Activated CD4-positive, alpha-beta memory T cell treated with anti-CD3 and anti-CD28 coated beads, Interleukin-2, amount 10 ng/mL, durations not matched to agents 7 days and 5 days (primary cell): Measurements from ENCODE around the gene TLCD1. TPM values are rescaled to one million over a fixed set of nuclear protein-coding genes. Genes with fewer than 3 reads are reported as not detected.
A peak's percentile ranks its signal among the peaks of the same experiment; 100 is the strongest.

Experiments
- CTCF ChIA-PET: fragments of 350-600 bp; sonication (Branson Sonifier 250); formaldehyde crosslinking; loops from one replicate; lab custom pipeline; 2021; ENCODE audit warnings: antibody characterized with exemption, inconsistent platforms; lab: Charles Lee
- POLR2A ChIA-PET: fragments of 350-600 bp; sonication (Branson Sonifier 250); formaldehyde crosslinking; loops from one replicate; lab custom pipeline; 2021; ENCODE audit warnings: antibody characterized with exemption; lab: Charles Lee
- DNase-seq: peaks from one replicate; pipeline ENCODE4 v3.0.0-alpha.2; 2020
- H3K27ac Mint-ChIP-seq: one replicate; pipeline ENCODE4 v1.8.0; 2021; ENCODE audit warnings: mild to moderate bottlenecking, mixed read lengths
- H3K27me3 Mint-ChIP-seq: one replicate; pipeline ENCODE4 v1.8.0; 2021; ENCODE audit warnings: mixed read lengths
- H3K36me3 Mint-ChIP-seq: one replicate; pipeline ENCODE4 v1.8.0; 2021; ENCODE audit warnings: low read depth, mixed read lengths
- H3K4me1 Mint-ChIP-seq: one replicate; pipeline ENCODE4 v1.8.0; 2021; ENCODE audit warnings: mixed read lengths
- H3K4me3 Mint-ChIP-seq: one replicate; pipeline ENCODE4 v1.8.0; 2021; ENCODE audit warnings: mild to moderate bottlenecking, mixed read lengths
- H3K9me3 Mint-ChIP-seq: one replicate; pipeline ENCODE4 v1.8.0; 2021; ENCODE audit warnings: mixed read lengths
- total RNA-seq, 2 experiments: library from RNA; stranded (reverse); gene quantifications; one replicate each; pipeline ENCODE4 v1.2.3, GENCODE V29; 2021

Gene TLCD1
- total RNA-seq, 2 experiments from 2014 or later = 1.4 to 2.3 TPM

GRCh38 chr17:28716740-28717577, 9.1 kb downstream of the TLCD1 start:
- Mint-ChIP-seq H3K4me3 (peak overlapping the region; percentile 21), H3K9me3 (no peaks in the 10 kb centered on the region), H3K27me3 (peaks cover 28% of the 10 kb centered on the region), H3K4me1 (peaks cover 40% of the 10 kb centered on the region), H3K36me3 (peaks cover 23% of the 10 kb centered on the region), H3K27ac (no peak overlapping the region)
- DNase-seq = no peak
- CTCF ChIA-PET = interaction anchor here (2.3 kb wide), 1 partner anchor 10 kb away, joined by 15 read pairs; the partner anchor contains the start of genes NEK8 and TLCD1
- POLR2A ChIA-PET = interaction anchor here (1.6 kb wide), 1 partner anchor 10 kb away, joined by 8 read pairs; the partner anchor contains the start of gene TLCD1

GRCh38 chr17:28715217-28715616, 10.8 kb downstream of the TLCD1 start:
- POLR2A ChIA-PET = interaction anchor here (1.6 kb wide), 1 partner anchor 11 kb away, joined by 8 read pairs; the partner anchor contains the start of gene TLCD1

GRCh38 chr17:28714281-28714680, 11.8 kb downstream of the TLCD1 start:
- peaks cover 33% of the 10 kb centered on the region for H3K4me1 Mint-ChIP-seq
- H3K27me3 Mint-ChIP-seq = peaks cover 28% of the 10 kb centered on the region
- CTCF ChIA-PET = interaction anchor here (1.1 kb wide), 1 partner anchor 67 kb away, joined by 3 read pairs; no protein-coding TSS in a partner anchor
- H3K36me3 Mint-ChIP-seq = no peaks in the 10 kb centered on the region
- no peaks in the 10 kb centered on the region for H3K9me3 Mint-ChIP-seq
- POLR2A ChIA-PET = no interaction called here
- H3K4me3 Mint-ChIP-seq = no peak overlapping the region
- DNase-seq = no peak
- no peak overlapping the region for H3K27ac Mint-ChIP-seq

More at GRCh38 chr17:28715217-28715616, 10.8 kb downstream of the TLCD1 start:
- no peaks in the 10 kb centered on the region for H3K9me3 Mint-ChIP-seq
- no peak overlapping the region for H3K27ac Mint-ChIP-seq
- H3K4me1 Mint-ChIP-seq = peaks cover 37% of the 10 kb centered on the region
- DNase-seq = no peak
- peaks cover 28% of the 10 kb centered on the region for H3K27me3 Mint-ChIP-seq
- peaks cover 5% of the 10 kb centered on the region for H3K36me3 Mint-ChIP-seq
- CTCF ChIA-PET = interaction anchor here (1.1 to 2.3 kb wide), 2 partner anchors 12 to 68 kb away, joined by 3 to 15 read pairs; partner anchors contain the start of genes NEK8 and TLCD1
- H3K4me3 Mint-ChIP-seq = no peak overlapping the region

GRCh38 chr17:28712705-28713415, 13.2 kb downstream of the TLCD1 start:
- Mint-ChIP-seq H3K4me1 (peaks cover 22% of the 10 kb centered on the region), H3K27ac (peak overlapping the region; percentile 90), H3K27me3 (peaks cover 21% of the 10 kb centered on the region), H3K36me3 (no peaks in the 10 kb centered on the region), H3K9me3 (no peaks in the 10 kb centered on the region), H3K4me3 (peak overlapping the region; percentile 80)
- ChIA-PET POLR2A (interaction anchor here (0.7 to 5.2 kb wide), 11 partner anchors 8 to 238 kb away, joined by 3 to 86 read pairs (median 12); partner anchors contain the start of genes ALDOC, BLTP2, NEK8 and PHF12), CTCF (interaction anchor here (0.7 to 2.1 kb wide), 5 partner anchors 7 to 1392 kb away, joined by 3 to 16 read pairs (median 3); partner anchors contain the start of genes RPL23A, SDF2 and SUPT6H)
- DNase-seq = no peak

DNA sequence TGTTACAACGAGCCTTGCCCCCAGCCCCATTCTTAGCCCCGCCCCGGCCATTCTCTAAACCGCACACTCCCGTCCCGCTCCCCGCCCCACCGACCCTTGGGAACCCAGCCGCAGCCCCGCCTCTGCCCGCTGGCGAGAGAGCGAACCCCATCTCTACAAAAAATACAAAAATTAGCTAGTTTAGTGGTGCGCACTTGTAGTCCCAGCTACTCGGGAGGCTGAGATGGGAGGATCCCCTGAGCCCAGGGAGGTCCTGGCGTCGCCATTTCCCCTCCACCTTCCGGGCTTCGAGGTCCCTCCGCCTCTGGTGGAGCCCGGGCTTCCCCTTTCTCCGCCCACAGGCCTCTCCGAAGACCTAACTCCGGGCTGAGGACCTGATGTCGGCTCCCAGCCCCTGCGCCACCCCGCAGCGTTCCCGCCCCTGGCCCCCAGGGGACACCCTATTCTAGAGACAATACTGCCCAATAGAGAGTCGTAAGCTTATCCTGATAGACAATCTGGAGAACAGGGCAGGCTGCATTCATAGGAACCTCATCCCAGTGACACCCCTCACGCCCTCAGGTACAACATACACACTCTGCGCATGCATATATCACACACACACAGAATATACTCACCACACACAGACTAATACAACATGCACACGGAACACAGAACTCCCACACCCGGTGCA, 13.9 kb downstream of the TLCD1 start:
- peak; percentile 69 for DNase-seq
- Mint-ChIP-seq H3K9me3 (no peaks in the 10 kb centered on the region), H3K27ac (peak overlapping the region; percentile 90), H3K27me3 (peaks cover 20% of the 10 kb centered on the region), H3K4me1 (peaks cover 22% of the 10 kb centered on the region), H3K36me3 (no peaks in the 10 kb centered on the region), H3K4me3 (peak overlapping the region; percentile 80)
- ChIA-PET POLR2A (interaction anchor here (0.5 to 5.2 kb wide), 15 partner anchors 9 to 239 kb away, joined by 3 to 86 read pairs (median 11); partner anchors contain the start of genes ALDOC, BLTP2, NEK8 and PHF12), CTCF (interaction anchor here (0.6 to 2.5 kb wide), 14 partner anchors 8 to 184 kb away, joined by 3 to 34 read pairs (median 4); partner anchors contain the start of genes BLTP2, NEK8, RPL23A and SDF2)

DNA sequence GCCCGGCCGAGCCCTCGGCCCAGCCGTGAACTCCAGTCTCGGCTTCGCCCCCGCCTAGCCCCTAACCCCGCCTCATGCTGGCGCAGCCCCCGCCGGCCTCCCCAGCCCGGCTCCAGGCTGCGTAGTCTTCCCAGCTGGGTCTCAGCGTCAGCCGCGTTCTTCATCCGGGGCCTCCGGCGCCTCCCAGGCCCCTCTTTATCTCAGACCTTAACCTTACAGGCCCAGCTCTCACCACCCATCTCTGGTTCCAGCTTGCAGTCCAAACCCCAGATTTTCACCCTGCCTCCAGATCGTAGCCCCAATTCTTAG, 14.4 kb downstream of the TLCD1 start, which contains the start of gene PROCA1:
Gene PROCA1, minus strand, starts transcription at position 166 of the 309 bp plus-strand sequence. CDS start 228 bp downstream, outside the sequence.
- H3K4me3 Mint-ChIP-seq = peak within 1 kb of the TSS; percentile 80
- peak; percentile 47 for DNase-seq

GRCh38 chr17:28710861-28711722, 14.9 kb downstream of the TLCD1 start:
- ChIA-PET CTCF (interaction anchor here (0.6 to 2.5 kb wide), 19 partner anchors 9 to 185 kb away, joined by 3 to 34 read pairs (median 4); partner anchors contain the start of genes ALDOC, BLTP2, NEK8 and RPL23A), POLR2A (interaction anchor here (0.8 to 5.2 kb wide), 16 partner anchors 8 to 240 kb away, joined by 3 to 86 read pairs (median 8); partner anchors contain the start of genes ALDOC, BLTP2, NEK8 and PHF12)
- DNase-seq = peak; percentile 92
- Mint-ChIP-seq H3K27me3 (peaks cover 17% of the 10 kb centered on the region), H3K4me3 (peak overlapping the region; percentile 80), H3K36me3 (no peaks in the 10 kb centered on the region), H3K27ac (peak overlapping the region; percentile 90), H3K9me3 (no peaks in the 10 kb centered on the region), H3K4me1 (peaks cover 22% of the 10 kb centered on the region)

More for the DNA sequence above, 14.4 kb downstream of the TLCD1 start, which contains the start of gene PROCA1:
- peaks cover 22% of the 10 kb centered on the region for H3K4me1 Mint-ChIP-seq
- ChIA-PET CTCF (interaction anchor here (0.6 to 2.5 kb wide), 16 partner anchors 8 to 184 kb away, joined by 3 to 34 read pairs (median 4); partner anchors contain the start of genes BLTP2, NEK8, RPL23A and SDF2), POLR2A (interaction anchor here (0.5 to 5.2 kb wide), 16 partner anchors 9 to 239 kb away, joined by 3 to 86 read pairs (median 8); partner anchors contain the start of genes ALDOC, BLTP2, NEK8 and PHF12)
- peaks cover 20% of the 10 kb centered on the region for H3K27me3 Mint-ChIP-seq
- no peaks in the 10 kb centered on the region for H3K36me3 Mint-ChIP-seq
- H3K27ac Mint-ChIP-seq = peak within 1 kb of the TSS; percentile 90
- H3K9me3 Mint-ChIP-seq = no peaks in the 10 kb centered on the region

DNA sequence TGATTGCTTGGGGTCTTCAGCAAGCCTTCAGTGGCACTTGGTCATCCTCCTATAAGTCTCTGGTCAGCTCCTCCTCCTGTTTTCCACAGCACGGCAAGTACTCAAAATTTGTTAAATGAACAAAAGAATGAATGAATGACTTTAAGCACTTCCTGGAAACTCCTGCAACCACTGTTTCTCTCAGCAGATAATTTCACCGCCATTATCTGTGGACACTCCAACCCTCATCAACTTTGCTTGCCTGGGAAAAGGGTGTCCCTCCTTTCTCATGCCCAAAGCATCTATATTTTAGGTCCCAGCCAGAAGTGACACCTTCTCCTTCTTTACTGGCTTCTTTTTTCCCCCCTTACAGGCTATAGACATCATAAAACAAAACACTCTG, 18.7 kb downstream of the TLCD1 start:
- Mint-ChIP-seq H3K4me1 (peaks cover 15% of the 10 kb centered on the region), H3K9me3 (no peaks in the 10 kb centered on the region), H3K27ac (peak overlapping the region; percentile 54), H3K4me3 (no peak overlapping the region), H3K27me3 (peaks cover under 1% of the 10 kb centered on the region), H3K36me3 (peaks cover 16% of the 10 kb centered on the region)
- ChIA-PET POLR2A (interaction anchor here (1.1 to 1.4 kb wide), 2 partner anchors 45 to 59 kb away, joined by 3 read pairs; partner anchors contain the start of genes SDF2 and SUPT6H), CTCF (interaction anchor here (1.0 kb wide), 1 partner anchor 63 kb away, joined by 3 read pairs; no protein-coding TSS in a partner anchor)
- DNase-seq = no peak

DNA sequence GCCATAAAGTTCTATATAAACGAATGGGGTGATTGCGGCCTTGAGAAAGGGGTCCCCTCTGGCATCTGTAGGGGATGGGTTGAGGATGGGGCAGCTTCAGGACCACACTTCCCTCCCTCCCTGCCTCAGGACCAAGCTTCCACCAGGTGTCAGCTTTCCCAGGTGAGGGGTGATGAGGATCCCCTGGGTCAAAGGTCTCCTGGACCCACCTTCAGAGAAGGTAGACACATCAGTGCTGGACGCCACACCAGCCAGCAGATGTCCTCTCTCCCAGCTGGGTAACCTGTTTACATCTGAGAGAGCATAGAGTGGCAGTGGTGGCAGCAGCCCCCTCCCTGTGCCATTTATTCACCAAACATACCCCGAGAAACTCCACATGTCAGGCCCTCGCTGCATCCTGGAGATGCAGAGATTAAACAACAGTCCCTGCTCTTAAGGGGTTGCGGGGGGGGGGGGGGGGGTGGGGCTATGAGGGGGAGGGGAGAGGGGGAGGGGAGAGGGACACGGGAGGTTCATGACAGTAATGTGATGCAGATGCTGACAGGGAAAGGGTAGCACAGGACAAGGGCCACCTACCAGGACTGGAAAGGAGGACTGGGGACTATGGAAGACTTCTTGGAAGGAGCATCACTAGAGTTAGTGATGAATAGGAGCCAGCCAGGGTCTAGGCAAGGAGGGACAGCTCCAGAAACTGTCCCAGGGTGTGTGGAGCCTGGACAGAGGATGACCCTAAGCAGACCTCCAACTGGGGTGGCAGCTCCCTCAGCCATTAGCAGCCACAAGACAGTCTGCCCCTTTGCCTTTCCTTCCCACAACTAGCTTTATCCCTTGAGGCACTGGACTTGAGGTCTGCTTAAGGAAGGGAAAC, 19.3 kb downstream of the TLCD1 start:
- Mint-ChIP-seq H3K4me3 (no peak overlapping the region), H3K27ac (peak overlapping the region; percentile 54), H3K36me3 (peaks cover 22% of the 10 kb centered on the region), H3K27me3 (no peaks in the 10 kb centered on the region), H3K9me3 (no peaks in the 10 kb centered on the region), H3K4me1 (peaks cover 9% of the 10 kb centered on the region)
- ChIA-PET CTCF (no interaction called here), POLR2A (interaction anchor here (1.1 to 1.4 kb wide), 2 partner anchors 45 to 58 kb away, joined by 3 read pairs; partner anchors contain the start of genes SDF2 and SUPT6H)
- no peak for DNase-seq

DNA sequence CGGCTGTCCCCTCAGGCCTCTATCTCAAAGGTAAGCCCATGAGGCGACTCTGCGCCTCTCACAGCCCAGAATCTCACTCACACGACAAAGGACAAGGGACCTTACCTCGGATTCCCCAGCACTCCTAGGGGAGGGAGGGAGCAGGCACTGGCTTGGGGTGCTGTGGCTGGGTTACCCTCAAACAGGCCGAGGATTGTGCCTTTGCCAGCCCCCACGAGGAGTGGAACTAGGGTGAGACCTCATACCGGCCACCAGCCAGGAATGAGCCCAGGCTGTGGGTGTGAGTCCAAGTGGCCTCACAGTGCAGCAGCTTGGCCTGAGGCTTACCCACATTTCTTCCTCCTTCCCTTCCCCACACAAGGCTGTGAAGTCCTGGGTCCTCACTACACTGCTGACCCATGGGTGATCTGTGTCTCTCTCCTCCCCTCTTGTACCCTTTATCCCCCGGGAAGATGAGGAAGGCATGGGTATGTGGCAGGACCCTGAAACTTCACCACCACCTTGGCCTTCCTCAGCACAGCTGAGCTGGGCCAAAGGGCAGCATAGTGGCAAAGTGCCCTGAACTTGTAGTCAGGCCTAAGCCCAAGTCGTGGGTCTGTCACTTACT, 20.2 kb downstream of the TLCD1 start:
- CTCF ChIA-PET = interaction anchor here (1.5 kb wide), 1 partner anchor 30 kb away, joined by 4 read pairs; no protein-coding TSS in a partner anchor
- Mint-ChIP-seq H3K36me3 (peaks cover 31% of the 10 kb centered on the region), H3K27ac (no peak overlapping the region)

More for the DNA sequence above, 20.2 kb downstream of the TLCD1 start:
- Mint-ChIP-seq H3K4me3 (no peak overlapping the region), H3K9me3 (no peaks in the 10 kb centered on the region), H3K27me3 (no peaks in the 10 kb centered on the region), H3K4me1 (peaks cover 4% of the 10 kb centered on the region)
- POLR2A ChIA-PET = no interaction called here
- DNase-seq = no peak
